GM23338 (cell line): ENCODE data around the gene AFAP1. TPM values are rescaled to one million over a fixed set of nuclear protein-coding genes. Genes with fewer than 3 reads are reported as not detected.

Source experiments
- ATAC-seq: fragments of 200-7000 bp; cut with Tn5 transposase; 3 replicates; pipeline ENCODE4 v1.9.1; 2020
- DNase-seq: peaks from one replicate; pipeline ENCODE4 v3.0.0-alpha.2; 2015; ENCODE audit warnings: low spot score
- H2AFZ ChIP-seq: fragments of 200-600 bp; sonication (generic); 2 replicates; pipeline ENCODE4 v1.8.0; 2016; ENCODE audit warnings: antibody characterized with exemption, mild to moderate bottlenecking, moderate library complexity
- H3F3A ChIP-seq: fragments of 200-600 bp; sonication (generic); replicated peaks from 2 replicates; pipeline ENCODE4 v1.8.0; 2017; ENCODE audit warnings: antibody characterized with exemption, mixed run types, low read depth
- H3K27ac ChIP-seq: fragments of 200-600 bp; sonication (generic); 2 replicates; pipeline ENCODE4 v1.6.1; 2016; ENCODE audit warnings: low read depth
- H3K27me3 ChIP-seq: fragments of 200-600 bp; sonication (generic); 2 replicates; pipeline ENCODE4 v1.8.0; 2016; ENCODE audit warnings: mild to moderate bottlenecking, mixed run types, moderate library complexity; ENCODE audit not compliant: insufficient read depth
- H3K36me3 ChIP-seq: fragments of 200-600 bp; sonication (generic); 2 replicates; pipeline ENCODE4 v1.8.0; 2016; ENCODE audit warnings: mild to moderate bottlenecking; ENCODE audit not compliant: insufficient read depth
- H3K4me1 ChIP-seq: fragments of 200-600 bp; sonication (generic); 2 replicates; pipeline ENCODE4 v1.8.0; 2016; ENCODE audit warnings: mild to moderate bottlenecking, moderate library complexity; ENCODE audit not compliant: insufficient read depth
- H3K4me2 ChIP-seq: fragments of 200-600 bp; sonication (generic); 2 replicates; pipeline ENCODE4 v1.7.1; 2017; ENCODE audit warnings: mixed run types
- H3K4me3 ChIP-seq: fragments of 200-600 bp; sonication (generic); 2 replicates; pipeline ENCODE4 v1.6.1; 2016; ENCODE audit warnings: mixed run types
- H3K79me2 ChIP-seq: fragments of 200-600 bp; sonication (generic); replicated peaks from 2 replicates; pipeline ENCODE4 v1.8.0; 2017; ENCODE audit warnings: mild to moderate bottlenecking; ENCODE audit not compliant: insufficient read depth
- H3K9me2 ChIP-seq: fragments of 200-600 bp; sonication (generic); 2 replicates; pipeline ENCODE4 v1.8.0; 2017; ENCODE audit not compliant: insufficient read depth
- H4K20me1 ChIP-seq: fragments of 200-600 bp; sonication (generic); replicated peaks from 2 replicates; pipeline ENCODE4 v1.8.0; 2017; ENCODE audit warnings: mild to moderate bottlenecking; ENCODE audit not compliant: insufficient read depth
- H3K27ac Mint-ChIP-seq: 2 replicates; pipeline ENCODE4 v1.8.0; 2020; ENCODE audit warnings: inconsistent platforms, mild to moderate bottlenecking, moderate library complexity, mixed read lengths
- H3K27me3 Mint-ChIP-seq: 3 replicates; pipeline ENCODE4 v1.8.0; 2022; ENCODE audit warnings: low read depth, mild to moderate bottlenecking, moderate library complexity, mixed read lengths, inconsistent platforms; ENCODE audit not compliant: insufficient read depth, poor library complexity
- H3K36me3 Mint-ChIP-seq: 3 replicates; pipeline ENCODE4 v1.8.0; 2021; ENCODE audit warnings: low read depth, mild to moderate bottlenecking, inconsistent platforms, moderate library complexity, mixed read lengths
- H3K4me1 Mint-ChIP-seq: 3 replicates; pipeline ENCODE4 v1.8.0; 2020; ENCODE audit warnings: mild to moderate bottlenecking, inconsistent platforms, mixed read lengths
- H3K4me3 Mint-ChIP-seq: 3 replicates; pipeline ENCODE4 v1.8.0; 2021; ENCODE audit warnings: moderate library complexity, mild to moderate bottlenecking, inconsistent platforms, mixed read lengths
- H3K9me3 Mint-ChIP-seq: 3 replicates; pipeline ENCODE4 v1.8.0; 2020; ENCODE audit warnings: moderate library complexity, mild to moderate bottlenecking, inconsistent platforms, mixed read lengths
- CREB1 ChIP-seq: fragments of 250-450 bp; sonication (Bioruptor Pico); IDR thresholded peaks from 2 replicates; pipeline ENCODE4 v1.5.0; 2020; ENCODE audit warnings: low read depth, mild to moderate bottlenecking, moderate library complexity
- CTCF ChIP-seq, 2 experiments: fragments of 200-600 bp in 1 of 2; sonication (generic) in 1 of 2; conservative IDR thresholded peaks; 2 replicates each; pipeline versions ENCODE4 v1.5.1 to v1.6.1; 2016 to 2017; ENCODE audit warnings: antibody characterized with exemption in 2 of 2, low read depth in 2 of 2, mild to moderate bottlenecking in 2 of 2, moderate library complexity in 1 of 2
- EZH2 ChIP-seq: fragments of 200-600 bp; sonication (generic); IDR thresholded peaks from one replicate; pipeline ENCODE4 v1.8.0; 2017; ENCODE audit warnings: antibody characterized with exemption, mild to moderate bottlenecking, low read depth; ENCODE audit not compliant: unreplicated experiment
- EZH2phosphoT487 ChIP-seq: fragments of 200-600 bp; sonication (generic); IDR thresholded peaks from one replicate; pipeline ENCODE4 v1.8.1; 2018; ENCODE audit warnings: antibody characterized with exemption; ENCODE audit not compliant: unreplicated experiment
- JUNB ChIP-seq: IDR thresholded peaks from one replicate; pipeline ENCODE4 v1.6.1; 2016; ENCODE audit warnings: antibody characterized with exemption; ENCODE audit not compliant: unreplicated experiment
- NANOG ChIP-seq: IDR thresholded peaks from 2 replicates; pipeline ENCODE4 v1.6.1; 2016; ENCODE audit warnings: antibody characterized with exemption, borderline replicate concordance
- POLR2AphosphoS5 ChIP-seq: IDR thresholded peaks from 2 replicates; pipeline ENCODE4 v1.6.1; 2016; ENCODE audit warnings: antibody characterized with exemption, low read depth
- REST ChIP-seq: IDR thresholded peaks from one replicate; pipeline ENCODE4 v1.6.1; 2018; ENCODE audit warnings: antibody characterized with exemption; ENCODE audit not compliant: unreplicated experiment
- STAT1 ChIP-seq: IDR thresholded peaks from one replicate; pipeline ENCODE4 v1.6.1; 2016; ENCODE audit warnings: antibody characterized with exemption; ENCODE audit not compliant: unreplicated experiment
- ZNF114 ChIP-seq: fragments of 250-450 bp; sonication (Bioruptor Pico); IDR thresholded peaks from 2 replicates; pipeline ENCODE4 v1.5.0; 2020; ENCODE audit warnings: mild to moderate bottlenecking, moderate library complexity
- ZNF331 ChIP-seq: fragments of 250-450 bp; sonication (Bioruptor Pico); IDR thresholded peaks from 2 replicates; pipeline ENCODE4 v1.5.0; 2020; ENCODE audit warnings: low read depth, mild to moderate bottlenecking, moderate library complexity
- polyA plus RNA-seq: library from polyadenylated mRNA; unstranded; fragments of >200 nt; fragmentation: Nextera tagmentation; extraction: Ambion mirVana; gene quantifications from 2 replicates; pipeline ENCODE4 v1.2.1, GENCODE V29; 2016
- total RNA-seq: library from RNA; depleted of rRNA; stranded (reverse); fragments of >200 nt; shearing (Covaris generic); gene quantifications from 2 replicates; pipeline ENCODE4 v1.2.3, GENCODE V29; 2014
- TF ChIP-seq, protein P1 (sequence below): IDR thresholded peaks from 2 replicates; pipeline ENCODE4 v1.6.1; 2016; ENCODE audit warnings: antibody characterized with exemption

Gene AFAP1
- total and polyA plus RNA-seq, 2 experiments from 2014 or later = 6.5 to 21.5 TPM

GRCh38 chr4:7736436-7737267 is 203.0 kb downstream of the AFAP1 start:
- no peaks in the 10 kb centered on the region for H4K20me1 ChIP-seq
- Mint-ChIP-seq H3K27ac (no peak overlapping the region), H3K9me3 (no peaks in the 10 kb centered on the region), H3K36me3 (no peaks in the 10 kb centered on the region; the same call in 2 of the 3 replicates), H3K4me1 (no peaks in the 10 kb centered on the region), H3K27me3 (peaks cover 2% of the 10 kb centered on the region), H3K4me3 (no peak overlapping the region)
- no peak overlapping the region for H3K4me2 ChIP-seq
- no peak overlapping the region for H3K4me3 ChIP-seq
- no peaks in the 10 kb centered on the region for H3K79me2 ChIP-seq
- no peaks in the 10 kb centered on the region for H3K27me3 ChIP-seq
- H2AFZ ChIP-seq = no peak overlapping the region
- ATAC-seq (no peak), DNase-seq (no peak)
- no peaks in the 10 kb centered on the region for H3K36me3 ChIP-seq
- no peaks in the 10 kb centered on the region for H3K9me2 ChIP-seq
- no peak overlapping the region for H3K27ac ChIP-seq
- TF ChIP-seq STAT1 (no peak), NANOG (no peak), POLR2AphosphoS5 (no peak), REST (peak; percentile 37)
- H3F3A ChIP-seq = no peaks in the 10 kb centered on the region
- H3K4me1 ChIP-seq = no peaks in the 10 kb centered on the region

GRCh38 chr4:7735961-7736360 is 203.7 kb downstream of the AFAP1 start:
- no peaks in the 10 kb centered on the region for H3K9me2 ChIP-seq
- TF ChIP-seq POLR2AphosphoS5 (no peak), JUNB (no peak), ZNF331 (CRISPR knock-in tag) (no peak), STAT1 (no peak), ZNF114 (no peak), EZH2phosphoT487 (no peak), CTCF (conservative IDR thresholded peaks at IDR 0.05; ENCODE audit: low read depth in 2 of 2) (no peak), CREB1 (CRISPR knock-in tag) (no peak), REST (no peak), NANOG (no peak), EZH2 (no peak)
- TF ChIP-seq, protein P1, sequence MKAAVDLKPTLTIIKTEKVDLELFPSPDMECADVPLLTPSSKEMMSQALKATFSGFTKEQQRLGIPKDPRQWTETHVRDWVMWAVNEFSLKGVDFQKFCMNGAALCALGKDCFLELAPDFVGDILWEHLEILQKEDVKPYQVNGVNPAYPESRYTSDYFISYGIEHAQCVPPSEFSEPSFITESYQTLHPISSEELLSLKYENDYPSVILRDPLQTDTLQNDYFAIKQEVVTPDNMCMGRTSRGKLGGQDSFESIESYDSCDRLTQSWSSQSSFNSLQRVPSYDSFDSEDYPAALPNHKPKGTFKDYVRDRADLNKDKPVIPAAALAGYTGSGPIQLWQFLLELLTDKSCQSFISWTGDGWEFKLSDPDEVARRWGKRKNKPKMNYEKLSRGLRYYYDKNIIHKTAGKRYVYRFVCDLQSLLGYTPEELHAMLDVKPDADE = no peak

More at GRCh38 chr4:7735961-7736360, 203.7 kb downstream of the AFAP1 start:
- no peak overlapping the region for H3K4me2 ChIP-seq
- no peaks in the 10 kb centered on the region for H3F3A ChIP-seq
- no peaks in the 10 kb centered on the region; the same call in 2 of the 3 replicates for H3K36me3 Mint-ChIP-seq
- ATAC-seq (no peak), DNase-seq (no peak)
- no peaks in the 10 kb centered on the region for H3K9me3 Mint-ChIP-seq
- H3K36me3 ChIP-seq = no peaks in the 10 kb centered on the region
- H3K27ac ChIP-seq = no peak overlapping the region
- H3K4me3 ChIP-seq = no peak overlapping the region
- no peak overlapping the region for H2AFZ ChIP-seq
- no peaks in the 10 kb centered on the region for H3K4me1 ChIP-seq
- H3K4me1 Mint-ChIP-seq = no peaks in the 10 kb centered on the region
- H4K20me1 ChIP-seq = no peaks in the 10 kb centered on the region
- peaks cover 2% of the 10 kb centered on the region for H3K27me3 Mint-ChIP-seq
- H3K4me3 Mint-ChIP-seq = no peak overlapping the region
- no peaks in the 10 kb centered on the region for H3K79me2 ChIP-seq
- no peak overlapping the region for H3K27ac Mint-ChIP-seq
- no peaks in the 10 kb centered on the region for H3K27me3 ChIP-seq
